Posterior cingulate gyrus (tissue), 11 donors: Measurements from ENCODE around the gene DNAH6.

Source experiments
- DNase-seq, 10 donors: peaks; one replicate each; pipeline versions ENCODE4 v3.0.0 to v3.0.0-alpha.2; 2020 to 2021; ENCODE audit warnings: mixed read lengths in 3 of 10
- intact Hi-C: fragments of 100-400 bp; cut with DNase I; formaldehyde crosslinking; loops from one replicate; pipeline ENCODE4 v1.15.1; 2023

The DNAH6 gene

DNA sequence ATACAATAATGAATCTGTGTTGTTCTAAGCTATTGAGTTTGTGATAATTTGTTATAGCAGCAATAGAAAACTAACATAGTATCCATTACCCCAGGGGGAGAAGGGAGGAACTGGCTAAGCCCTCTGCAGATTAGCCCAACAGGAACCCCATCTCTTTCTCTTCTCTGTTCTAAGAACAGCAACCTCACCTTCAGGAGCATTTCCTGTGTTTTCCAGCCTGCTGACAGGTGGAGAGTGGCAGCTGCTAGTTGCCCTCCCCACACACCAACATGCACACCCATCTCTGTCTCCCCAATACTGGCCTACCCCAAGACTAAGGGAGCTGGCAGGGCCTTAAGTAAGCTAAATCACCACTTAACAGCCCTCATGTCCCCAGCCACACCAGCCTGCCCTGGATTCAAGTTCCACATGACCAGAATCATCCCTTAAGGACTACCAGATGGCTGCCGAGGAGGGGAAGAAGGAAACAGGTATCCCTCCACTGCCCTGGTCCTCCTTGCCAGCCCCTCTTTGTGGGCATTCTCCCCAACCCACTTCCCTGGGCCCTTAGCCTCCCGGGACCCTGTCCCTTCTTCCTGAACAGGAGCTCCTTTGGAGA lies 311.8 kb downstream of the DNAH6 start:
- intact Hi-C loops, result no loop called here
- DNase-seq, result peak in 1 of 10 donors; percentile 31

DNA sequence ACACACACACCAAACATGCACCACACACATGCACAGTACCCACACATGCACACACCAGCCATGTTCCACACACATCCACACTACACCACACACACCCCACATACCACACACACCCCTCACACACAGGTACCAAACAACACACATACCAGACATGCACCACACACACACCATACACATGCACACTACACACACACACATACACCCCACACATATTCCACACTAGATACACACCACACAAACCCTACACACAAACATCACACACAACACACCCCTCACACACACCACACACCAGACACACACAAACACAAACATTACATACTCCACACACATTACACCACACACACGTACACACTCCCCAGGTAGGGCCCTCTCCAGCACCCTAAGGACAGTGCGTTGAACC lies 313.4 kb downstream of the DNAH6 start:
- DNase-seq, result peak in 1 of 10 donors; percentile 12
- intact Hi-C loops, result no loop called here

DNA sequence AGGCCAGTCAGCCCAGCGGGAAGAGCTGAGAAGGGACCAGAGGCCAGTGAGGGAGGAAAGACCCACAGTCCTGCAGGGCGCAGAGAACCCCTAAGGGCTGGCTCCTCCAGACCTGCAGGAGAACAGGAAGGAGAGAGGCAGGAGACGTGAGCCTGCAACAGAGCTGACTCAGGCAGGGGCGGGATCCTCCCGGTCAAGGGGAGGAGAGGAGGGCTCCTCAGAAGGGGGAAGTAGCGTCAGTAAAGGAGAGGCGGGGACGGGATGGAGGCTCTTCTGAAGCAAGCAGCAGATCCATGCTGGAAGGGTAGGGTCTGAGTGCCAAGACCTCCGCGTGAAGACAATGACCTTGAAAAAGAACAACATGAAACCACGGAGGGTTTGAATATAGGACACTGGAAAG lies 313.8 kb downstream of the DNAH6 start:
- intact Hi-C loops, result no loop called here
- peak in 6 of 10 donors; percentile 16 to 81 (median 21) for DNase-seq

DNA sequence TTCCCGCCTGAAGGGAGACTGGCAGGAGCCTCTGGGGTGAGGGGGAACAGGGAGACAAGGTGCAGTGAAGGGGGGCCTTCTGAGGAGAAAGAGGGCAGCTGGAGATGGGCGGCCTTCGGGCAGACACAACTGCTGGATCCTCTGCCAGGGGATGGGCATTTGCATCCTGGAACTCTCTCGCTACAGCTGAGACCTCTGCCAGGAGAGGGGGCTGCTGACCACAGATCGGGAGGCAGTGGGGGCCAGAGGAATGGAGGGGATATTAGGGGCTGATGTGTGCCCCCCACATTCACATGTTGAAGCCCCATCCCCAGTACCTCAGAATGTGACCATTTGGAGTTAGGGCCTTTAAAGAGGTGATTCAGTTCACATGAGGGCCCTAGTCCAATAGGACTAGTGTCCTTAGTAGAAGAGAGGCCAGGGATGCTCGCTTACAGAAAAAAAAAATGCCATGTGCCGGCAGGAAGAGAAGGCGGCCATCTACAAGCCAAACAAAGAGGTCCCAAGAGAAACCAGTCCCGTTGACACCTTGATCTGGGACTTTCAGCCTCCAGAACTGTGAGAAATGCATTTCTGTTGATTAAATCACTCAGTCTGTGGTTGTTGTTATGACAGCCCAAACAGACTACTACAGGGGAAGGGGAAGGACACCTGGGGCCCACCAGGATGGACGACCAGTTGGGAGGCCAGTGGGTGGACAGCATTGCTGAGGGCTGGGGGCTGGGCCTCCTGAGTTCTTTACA lies 314.6 kb downstream of the DNAH6 start:
- intact Hi-C loops, result no loop called here

DNA sequence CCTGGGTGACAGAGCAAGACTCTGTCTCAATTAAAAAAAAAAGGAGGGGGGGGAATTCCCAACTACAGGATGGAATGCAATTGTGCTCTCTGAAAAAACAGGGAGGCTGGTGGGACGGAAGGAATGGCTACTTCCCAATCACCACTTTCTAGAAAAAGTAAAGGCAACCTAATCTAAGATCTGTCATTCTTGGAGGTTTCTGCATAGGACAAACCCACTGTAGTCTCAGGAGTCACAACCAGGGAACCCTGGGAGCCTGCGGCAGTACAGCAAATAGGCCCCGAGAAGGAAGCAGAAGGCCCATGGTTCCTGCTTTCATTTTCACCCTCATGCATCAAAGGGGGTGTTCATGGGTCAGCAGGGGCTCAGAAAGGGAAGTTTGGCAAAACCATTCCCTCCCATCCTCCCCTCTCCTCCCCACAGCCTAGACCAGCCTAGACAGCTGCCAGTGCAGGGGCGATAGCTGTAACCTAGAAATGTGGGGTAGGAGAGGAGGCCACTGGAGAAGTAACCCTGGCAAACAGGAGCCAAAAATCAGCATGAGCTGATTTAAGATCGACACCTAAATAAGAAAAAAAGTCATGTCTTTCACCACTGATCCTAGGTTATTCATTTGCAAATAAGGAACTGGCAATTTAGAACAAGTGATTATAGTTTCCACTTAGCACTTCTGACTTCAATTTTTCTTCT lies 316.6 kb downstream of the DNAH6 start:
- intact Hi-C loops, result no loop called here
- peak in 4 of 10 donors; percentile 7 to 83 (median 20) for DNase-seq

More for the DNA sequence above, 314.6 kb downstream of the DNAH6 start:
- DNase-seq, result peak in 1 of 10 donors; percentile 42

DNA sequence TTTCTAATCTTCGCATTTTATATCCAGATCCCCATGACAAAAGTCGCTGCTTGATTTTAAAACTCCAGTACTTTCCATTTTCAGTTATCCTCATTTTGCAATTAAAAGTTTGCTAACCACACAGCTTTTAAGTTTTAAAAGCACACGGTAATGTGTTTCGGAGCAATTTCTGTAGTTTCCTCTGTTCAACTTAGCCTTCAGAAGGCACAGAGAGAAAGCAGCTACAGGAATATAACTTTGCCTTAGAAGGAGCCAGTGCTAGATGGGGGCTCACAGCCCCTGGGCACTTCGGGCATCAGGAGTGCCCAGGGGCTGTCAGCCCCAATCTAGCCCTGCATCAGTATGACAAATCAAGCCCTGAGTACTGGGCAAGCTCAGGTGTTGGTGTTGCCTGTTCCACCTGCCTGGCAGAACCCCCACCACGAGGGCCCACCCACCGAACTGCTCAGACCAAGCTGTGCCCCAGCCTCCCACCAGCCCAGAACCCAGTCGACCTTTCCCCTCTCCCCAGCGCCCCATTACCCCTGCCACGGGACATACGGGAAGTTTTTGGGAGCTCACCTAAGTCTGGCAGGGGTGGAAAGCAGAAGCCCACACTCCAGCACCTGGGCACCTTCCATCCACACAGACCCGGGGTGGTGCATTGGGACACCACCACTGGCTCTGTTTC lies 317.3 kb downstream of the DNAH6 start:
- DNase-seq, result peak in 1 of 10 donors; percentile 50
- intact Hi-C loops, result no loop called here

DNA sequence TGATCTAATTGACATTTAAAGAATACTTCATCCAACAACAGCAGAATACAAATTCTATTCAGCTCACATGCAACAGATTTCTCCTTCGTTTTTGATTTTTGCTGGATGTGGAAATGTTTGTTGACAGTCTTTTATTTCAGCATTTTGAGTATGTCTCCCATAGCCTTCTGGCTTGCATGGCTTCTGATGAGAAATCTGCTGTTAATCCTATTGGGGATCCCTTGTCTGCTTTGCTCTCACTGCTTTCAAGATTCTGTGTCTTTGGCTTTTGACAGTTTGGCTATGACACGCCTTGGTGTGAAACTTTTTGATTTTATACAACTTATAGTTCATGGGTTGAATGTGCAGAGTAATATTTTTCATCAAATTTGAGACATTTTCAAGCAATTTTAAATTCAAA lies 319.9 kb downstream of the DNAH6 start:
- no peak for DNase-seq
- intact Hi-C loops, result no loop called here

DNA sequence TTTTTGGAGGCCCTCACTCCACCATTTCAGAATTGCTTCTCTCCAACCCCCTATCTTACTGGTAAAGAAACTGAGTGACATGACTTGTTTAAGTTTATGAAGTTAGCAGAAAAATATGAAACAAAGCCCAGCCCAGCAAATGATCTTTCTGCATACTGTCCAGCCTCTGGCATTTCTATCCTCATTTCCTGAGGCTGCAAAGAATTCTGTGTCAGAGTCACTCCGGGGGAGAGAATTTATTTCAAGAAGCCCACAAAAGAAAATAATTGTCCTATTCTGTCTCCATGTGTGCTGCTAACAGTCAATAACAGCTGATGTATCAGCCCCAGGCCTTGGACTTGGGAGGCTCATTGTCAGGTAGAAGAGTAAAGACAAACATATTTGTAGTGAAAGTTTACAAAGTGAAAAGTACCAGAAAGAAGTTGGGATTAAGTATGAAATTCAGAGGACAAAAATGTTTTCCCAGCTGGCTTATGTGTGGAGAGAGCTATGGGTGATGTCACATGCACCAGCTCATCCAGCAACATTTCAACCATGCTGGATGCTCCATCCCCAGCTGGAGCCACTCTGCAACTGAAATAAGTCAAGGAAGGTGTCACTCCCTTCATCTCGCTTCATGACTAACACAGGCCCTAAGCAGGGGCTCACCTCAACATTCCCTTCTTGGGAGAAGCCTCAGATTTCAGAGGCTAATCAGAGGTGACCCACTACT lies 322.3 kb downstream of the DNAH6 start:
- intact Hi-C loops, result no loop called here
- DNase-seq, result no peak

DNA sequence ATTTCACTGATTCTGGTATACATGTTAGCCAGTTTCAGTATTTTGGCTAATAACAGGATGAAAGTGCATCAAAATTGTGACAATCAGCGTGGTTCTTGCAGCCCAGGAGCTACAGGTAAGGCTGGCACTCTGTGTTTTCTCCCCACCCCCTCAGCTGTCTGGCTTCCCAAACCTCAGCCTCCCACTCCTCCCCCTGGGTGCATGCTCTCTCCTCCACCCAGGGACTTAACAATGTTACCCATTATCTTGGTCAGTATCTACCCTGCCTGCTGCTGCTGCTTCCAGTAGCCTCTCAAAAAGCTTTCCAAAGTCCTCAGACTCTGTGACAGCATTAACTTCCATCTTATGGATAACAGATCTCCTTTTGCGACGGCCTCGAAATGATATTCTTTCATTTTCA lies 323.6 kb downstream of the DNAH6 start:
- intact Hi-C loops, result no loop called here
- DNase-seq, result no peak

DNA sequence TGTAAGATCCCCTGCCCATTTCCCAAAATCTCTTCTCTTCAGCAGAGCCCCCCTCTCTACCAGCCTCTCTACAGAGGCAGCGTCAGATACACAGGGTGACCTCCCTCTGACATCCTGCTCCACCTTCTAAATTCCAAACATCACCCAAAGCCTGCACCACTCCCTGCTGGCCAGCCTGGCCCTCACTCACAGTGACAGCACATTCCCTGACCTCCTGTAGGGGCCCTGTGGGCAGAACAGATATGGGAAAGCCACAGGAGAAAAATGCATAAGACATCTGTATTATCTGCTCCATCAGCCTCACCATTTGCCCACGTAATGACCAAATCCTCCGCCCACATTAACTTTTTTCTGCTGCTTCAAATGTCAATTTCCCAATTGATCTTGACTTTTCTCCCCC lies 324.0 kb downstream of the DNAH6 start:
- intact Hi-C loops, result no loop called here
- DNase-seq, result no peak

DNA sequence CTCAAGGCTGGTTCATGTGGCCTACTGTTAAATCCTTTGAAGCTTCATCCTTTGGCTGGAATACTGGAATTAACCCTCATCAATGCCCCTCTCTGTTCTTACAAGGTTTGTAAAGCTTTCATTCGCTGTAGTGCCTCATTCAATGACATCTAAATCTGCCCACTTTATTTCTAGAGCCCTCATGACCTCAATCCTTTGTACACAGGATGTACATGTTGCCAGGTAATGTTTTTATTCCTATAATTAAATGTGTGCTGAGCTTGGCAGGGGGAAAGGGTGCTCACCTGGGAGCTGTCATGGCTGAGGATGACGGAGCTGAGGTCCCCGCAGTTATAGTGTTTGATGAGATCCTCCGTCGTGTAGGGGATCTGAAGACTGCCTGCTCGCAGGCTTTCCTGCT lies 325.3 kb downstream of the DNAH6 start:
- intact Hi-C loops, result no loop called here
- DNase-seq, result no peak

DNA sequence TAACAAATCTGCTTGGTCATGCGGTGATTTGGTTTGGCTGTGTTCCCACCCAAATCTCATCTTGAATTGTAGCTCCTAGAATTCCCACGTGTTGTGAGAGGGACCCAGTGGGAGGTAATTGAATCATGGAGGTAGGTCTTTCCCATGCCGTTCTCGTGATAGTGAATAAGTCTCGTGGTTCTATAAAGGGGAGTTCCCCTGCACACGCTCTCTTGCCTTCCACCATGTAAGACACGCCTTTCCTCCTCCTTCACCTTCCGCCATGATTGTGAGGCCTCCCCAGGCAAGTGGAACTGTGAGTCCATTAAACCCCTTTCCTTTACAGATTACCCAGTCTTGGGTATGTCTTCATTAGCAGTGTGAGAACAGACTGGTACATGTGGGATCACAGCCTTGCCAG lies 327.8 kb downstream of the DNAH6 start:
- intact Hi-C loops, result no loop called here
- DNase-seq, result peak in 1 of 10 donors; percentile 3

DNA sequence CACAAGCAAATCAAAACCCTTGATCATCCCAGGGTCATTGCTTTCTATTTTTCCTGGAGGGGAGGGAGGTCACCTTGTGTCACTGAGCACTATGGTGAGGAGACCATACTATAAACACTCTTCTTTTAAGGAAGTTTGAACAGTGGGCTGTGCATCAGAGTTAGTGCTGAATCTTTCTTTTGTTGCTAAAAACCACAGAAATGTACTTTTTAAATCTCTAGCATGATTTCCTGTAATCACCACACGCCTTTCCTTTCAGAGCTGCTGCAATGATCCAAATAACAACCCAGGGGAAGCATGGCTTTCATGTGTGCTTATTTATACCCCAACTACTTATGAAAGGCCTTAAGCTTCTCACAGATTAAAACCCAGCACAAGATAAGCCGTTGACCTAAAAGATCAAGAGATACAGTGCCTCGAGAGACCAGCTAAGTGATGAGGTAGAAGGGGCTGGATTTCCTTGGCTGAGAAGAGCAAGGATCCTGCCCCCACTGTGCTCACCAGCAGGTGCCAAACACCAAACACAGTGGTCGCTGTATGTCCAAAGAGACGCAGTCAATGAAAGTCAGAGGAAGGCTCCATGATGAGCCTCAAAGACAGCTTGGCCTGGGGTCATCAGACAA lies 329.9 kb downstream of the DNAH6 start:
- no peak for DNase-seq
- intact Hi-C loops, result no loop called here

DNA sequence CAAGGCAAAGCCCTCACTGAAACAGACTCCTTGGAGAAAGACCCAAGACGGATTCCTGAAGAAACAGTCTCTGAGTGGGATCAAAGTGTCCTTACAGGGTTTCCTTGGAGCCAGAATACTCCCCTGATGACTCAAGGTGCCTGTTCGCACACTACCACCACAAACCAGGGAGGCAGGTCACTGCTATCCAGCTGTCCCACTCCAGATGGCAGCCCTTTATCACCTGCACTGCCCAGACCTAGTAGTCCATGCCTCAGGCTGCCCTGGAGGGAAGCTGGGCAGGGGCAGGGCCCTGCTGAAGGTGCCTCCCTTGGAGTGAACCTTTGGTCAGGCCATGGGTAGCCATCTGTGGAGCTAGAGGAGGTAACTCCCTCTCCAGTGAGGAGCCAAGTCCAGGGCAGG lies 330.4 kb downstream of the DNAH6 start:
- intact Hi-C loops, result no loop called here
- no peak for DNase-seq

DNA sequence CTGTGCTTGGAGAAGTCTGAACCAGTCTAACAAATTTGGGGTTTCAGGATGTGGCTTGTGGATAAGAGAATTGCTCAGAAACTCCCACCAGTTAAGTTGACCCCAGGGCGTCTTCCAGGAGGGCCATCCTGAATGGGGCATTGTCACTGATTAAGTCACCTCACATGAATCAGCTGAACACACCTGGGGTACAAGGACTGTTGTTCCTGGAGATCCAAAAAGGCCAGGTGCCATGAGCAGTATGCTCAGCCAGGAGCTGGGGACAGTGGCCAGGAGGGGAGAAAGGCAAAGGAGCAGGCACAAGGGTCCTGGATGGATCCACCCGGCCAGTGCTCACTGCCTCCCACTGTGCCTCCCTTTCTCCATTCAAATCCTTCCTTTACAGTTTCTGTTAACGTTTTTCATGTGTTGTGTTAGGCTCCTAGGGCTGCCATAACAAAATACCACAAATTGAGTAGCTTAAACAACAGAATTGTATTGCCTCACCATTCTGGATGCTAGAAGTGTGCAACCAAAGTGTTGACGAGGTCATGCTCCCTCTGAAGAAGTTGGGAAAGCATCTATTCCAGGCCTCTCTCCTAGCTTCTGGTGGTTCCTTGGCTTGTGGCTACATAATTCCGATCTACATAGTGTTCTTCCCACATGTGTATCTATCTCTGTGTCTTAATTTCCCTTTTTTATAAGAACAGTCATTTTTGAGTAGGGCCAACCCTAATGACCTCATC lies 331.2 kb downstream of the DNAH6 start:
- DNase-seq, result no peak
- intact Hi-C loops, result no loop called here

DNA sequence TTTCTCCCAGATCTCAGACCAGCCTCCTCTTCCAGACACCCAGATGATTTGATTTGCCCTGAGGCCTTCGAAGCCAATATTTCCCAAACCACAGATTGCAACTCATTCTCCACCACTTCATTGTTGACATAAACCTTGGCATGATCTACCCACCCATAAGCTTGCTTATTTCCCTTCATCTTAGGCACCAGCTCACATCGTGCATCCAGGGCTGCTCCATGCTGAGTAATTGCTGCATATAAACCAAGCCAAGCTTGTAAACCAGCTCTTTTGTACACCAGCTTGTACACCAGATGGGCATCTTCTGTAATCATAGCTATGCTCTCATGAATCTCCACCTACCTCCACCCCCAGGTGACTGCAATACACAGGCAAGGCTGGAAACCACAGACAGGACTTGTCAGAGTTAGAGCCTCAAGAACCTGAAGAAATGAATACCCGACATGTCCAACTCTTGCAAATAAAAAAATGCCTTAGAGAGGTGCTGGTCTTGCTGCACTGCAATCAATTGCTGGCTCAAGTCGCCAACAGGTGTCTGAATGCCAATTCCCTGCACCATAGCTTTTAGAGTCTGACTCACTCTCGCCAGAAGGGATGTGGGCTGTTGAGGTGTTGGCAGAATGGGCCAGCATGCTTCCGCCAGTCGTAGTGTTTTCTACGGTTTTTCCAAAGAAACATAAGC lies 333.1 kb downstream of the DNAH6 start:
- intact Hi-C loops, result no loop called here
- peak in 6 of 10 donors; percentile 35 to 88 (median 57) for DNase-seq

DNA sequence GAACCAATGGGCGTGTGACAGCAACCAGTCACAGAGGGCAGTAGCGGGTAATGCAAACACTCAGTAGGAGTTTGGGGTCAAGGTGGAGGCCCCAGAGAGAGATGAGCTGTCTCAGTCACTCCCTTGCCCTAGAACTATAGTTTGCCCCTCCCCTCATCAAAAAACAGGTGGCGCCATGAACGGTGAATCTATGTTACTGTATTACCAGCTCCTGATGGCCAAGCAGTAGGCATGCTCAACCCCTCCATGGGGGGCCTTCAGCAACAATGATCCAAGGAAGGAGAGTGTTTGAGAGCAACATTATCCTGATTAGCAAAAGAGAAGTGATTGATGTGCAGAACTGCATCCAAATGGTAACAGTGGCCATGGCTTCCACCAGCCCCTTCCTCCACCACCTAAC lies 334.2 kb downstream of the DNAH6 start:
- DNase-seq, result no peak
- intact Hi-C loops, result no loop called here

DNA sequence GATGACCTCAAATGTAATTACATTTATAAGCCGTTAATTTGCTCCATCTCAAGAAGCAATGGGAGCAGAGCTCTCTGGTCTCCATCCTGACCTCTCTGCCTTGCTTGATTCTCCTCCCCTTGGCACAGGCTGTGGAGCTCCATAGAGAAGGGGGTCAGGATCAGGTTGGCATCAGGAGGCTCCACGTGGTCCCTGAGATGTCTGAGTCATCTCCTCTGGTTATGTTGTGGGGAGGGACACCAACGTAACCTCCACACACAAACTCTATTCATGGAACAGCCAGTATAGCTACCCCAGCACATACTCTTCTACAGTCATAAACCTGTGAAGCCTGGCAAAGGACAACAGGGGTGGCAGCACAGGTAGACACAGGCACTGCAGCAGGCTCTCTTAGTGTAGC lies 335.6 kb downstream of the DNAH6 start:
- intact Hi-C loops, result no loop called here
- DNase-seq, result no peak

DNA sequence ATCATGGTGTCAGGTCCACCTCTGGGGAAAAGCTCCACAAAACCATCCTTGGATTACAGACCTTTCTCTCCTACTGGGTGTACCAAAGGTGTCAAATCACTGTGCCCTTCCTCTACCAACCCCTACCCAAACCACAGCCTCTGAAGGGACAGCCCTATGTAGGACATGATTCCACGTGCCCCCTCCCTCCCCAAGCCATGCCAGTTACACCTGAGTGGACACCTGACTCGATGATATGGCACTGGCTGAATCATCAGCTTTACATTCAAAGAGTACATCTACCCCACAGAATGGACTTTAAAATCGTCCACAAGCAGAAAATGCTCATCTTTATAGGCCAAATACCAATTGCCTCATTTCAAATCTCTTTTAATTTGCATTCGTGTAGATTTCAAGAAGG lies 338.6 kb downstream of the DNAH6 start:
- intact Hi-C loops, result no loop called here
- DNase-seq, result no peak
